Activated T-cell treated with anti-CD3 and anti-CD28 coated beads, Interleukin-2, amount 50 U/mL, for 72 hours (primary cell): ENCODE results near the gene RPS15A. TPM values are rescaled to one million over a fixed set of nuclear protein-coding genes. Genes with fewer than 3 reads are reported as not detected.
A peak's percentile ranks its signal among the peaks of the same experiment; 100 is the strongest.

ENCODE experiments used
- ATAC-seq, 2 donors: fragments of 150-1000 bp; cut with Tn5 transposase; replicated peaks in 1 of 2; 2 replicates each; pipeline ENCODE4 v1.10.0; 2021; ENCODE audit warnings: moderate library complexity in 2 of 2, mild to moderate bottlenecking in 1 of 2
- DNase-seq, 2 donors: peaks; one replicate each; pipeline ENCODE4 v3.0.0; 2021 to 2022; ENCODE audit warnings: mixed read lengths in 1 of 2
- H3K27ac Mint-ChIP-seq: one replicate; pipeline ENCODE4 v1.8.0; 2022; ENCODE audit warnings: mild to moderate bottlenecking, moderate library complexity, mixed read lengths
- H3K27me3 Mint-ChIP-seq: one replicate; pipeline ENCODE4 v1.8.0; 2022; ENCODE audit warnings: low read depth, mixed read lengths
- H3K36me3 Mint-ChIP-seq, 2 donors: one replicate each; pipeline ENCODE4 v1.8.0; 2022; ENCODE audit warnings: mixed read lengths in 2 of 2, mild to moderate bottlenecking in 1 of 2; ENCODE audit not compliant: insufficient read depth in 2 of 2
- H3K4me1 Mint-ChIP-seq: one replicate; pipeline ENCODE4 v1.8.0; 2022; ENCODE audit warnings: low read depth, mixed read lengths
- H3K4me3 Mint-ChIP-seq, 2 donors: one replicate each; pipeline ENCODE4 v1.8.0; 2022; ENCODE audit warnings: mild to moderate bottlenecking in 2 of 2, mixed read lengths in 2 of 2, moderate library complexity in 2 of 2
- H3K9me3 Mint-ChIP-seq, 2 donors: one replicate each; pipeline ENCODE4 v1.8.0; 2022; ENCODE audit warnings: mixed read lengths in 2 of 2
- total RNA-seq, 2 donors: library from RNA; stranded (reverse); gene quantifications; one replicate each; pipeline ENCODE4 v1.2.3, GENCODE V29; 2022

The RPS15A gene
- total RNA-seq, result 1,000 to 10,000 TPM; 2,952 to 3,046 TPM

- H3K27ac Mint-ChIP-seq, result peak within 1 kb of the TSS; percentile 99
- H3K4me3 Mint-ChIP-seq, result peak within 1 kb of the TSS; percentile 94 to 99
- H3K9me3 Mint-ChIP-seq, result peaks cover 0 to 1% of the 10 kb centered on the region in 2 donors
- peaks cover 66% of the 10 kb centered on the region for H3K4me1 Mint-ChIP-seq
- no peaks in the 10 kb centered on the region for H3K27me3 Mint-ChIP-seq
- DNase-seq (peak; percentile 93 to 97), ATAC-seq (peak; percentile 84 to 85)
- peaks cover 43 to 69% of the 10 kb centered on the region in 2 donors for H3K36me3 Mint-ChIP-seq
These were observed at the start of gene RPS15A for GRCh38 chr16:18789850-18790706. Gene RPS15A (minus strand): TSS chr16:18790334. CDS start chr16:18789113, 1,221 bp downstream.

GRCh38 chr16:18839555-18839954 lies 49.4 kb upstream of the RPS15A start:
- Mint-ChIP-seq H3K9me3 (no peaks in the 10 kb centered on the region), H3K4me3 (no peak overlapping the region), H3K4me1 (peaks cover 21% of the 10 kb centered on the region), H3K27ac (no peak overlapping the region), H3K27me3 (no peaks in the 10 kb centered on the region), H3K36me3 (peaks cover 28 to 52% of the 10 kb centered on the region in 2 donors)
- DNase-seq (no peak), ATAC-seq (no peak)

GRCh38 chr16:18836702-18837101 lies 46.6 kb upstream of the RPS15A start:
- peak overlapping the region; percentile 91 for H3K27ac Mint-ChIP-seq
- H3K4me3 Mint-ChIP-seq, result peak overlapping the region; percentile 29 to 36
- H3K9me3 Mint-ChIP-seq, result no peaks in the 10 kb centered on the region
- no peaks in the 10 kb centered on the region for H3K27me3 Mint-ChIP-seq
- no peak for DNase-seq
- peak; percentile 89 to 96 for ATAC-seq
- peaks cover 21% of the 10 kb centered on the region for H3K4me1 Mint-ChIP-seq
- H3K36me3 Mint-ChIP-seq, result peaks cover 30 to 53% of the 10 kb centered on the region in 2 donors

GRCh38 chr16:18834864-18835263 lies 44.7 kb upstream of the RPS15A start:
- no peak for ATAC-seq
- peaks cover 21% of the 10 kb centered on the region for H3K4me1 Mint-ChIP-seq
- no peak overlapping the region for H3K4me3 Mint-ChIP-seq
- H3K36me3 Mint-ChIP-seq, result peaks cover 28 to 64% of the 10 kb centered on the region in 2 donors
- no peaks in the 10 kb centered on the region for H3K9me3 Mint-ChIP-seq
- no peak for DNase-seq
- H3K27ac Mint-ChIP-seq, result no peak overlapping the region
- H3K27me3 Mint-ChIP-seq, result no peaks in the 10 kb centered on the region

GRCh38 chr16:18833707-18834505 lies 43.8 kb upstream of the RPS15A start:
- ATAC-seq, result no peak
- H3K4me1 Mint-ChIP-seq, result peaks cover 21% of the 10 kb centered on the region
- H3K27ac Mint-ChIP-seq, result peak overlapping the region; percentile 2
- no peaks in the 10 kb centered on the region for H3K27me3 Mint-ChIP-seq
- DNase-seq, result no peak
- H3K4me3 Mint-ChIP-seq, result no peak overlapping the region
- H3K9me3 Mint-ChIP-seq, result no peaks in the 10 kb centered on the region
- peaks cover 26 to 60% of the 10 kb centered on the region in 2 donors for H3K36me3 Mint-ChIP-seq

GRCh38 chr16:18832613-18833012 lies 42.5 kb upstream of the RPS15A start:
- peaks cover 23% of the 10 kb centered on the region for H3K4me1 Mint-ChIP-seq
- H3K4me3 Mint-ChIP-seq, result no peak overlapping the region
- peaks cover 26 to 64% of the 10 kb centered on the region in 2 donors for H3K36me3 Mint-ChIP-seq
- H3K27ac Mint-ChIP-seq, result no peak overlapping the region
- H3K9me3 Mint-ChIP-seq, result no peaks in the 10 kb centered on the region
- DNase-seq (no peak), ATAC-seq (no peak)
- no peaks in the 10 kb centered on the region for H3K27me3 Mint-ChIP-seq

- Mint-ChIP-seq H3K4me3 (no peak overlapping the region), H3K9me3 (no peaks in the 10 kb centered on the region), H3K27ac (no peak overlapping the region), H3K4me1 (peaks cover 17% of the 10 kb centered on the region), H3K27me3 (no peaks in the 10 kb centered on the region), H3K36me3 (peaks cover 25 to 61% of the 10 kb centered on the region in 2 donors)
- ATAC-seq, result no peak
- DNase-seq, result no peak
These were observed 41.9 kb upstream of the RPS15A start for GRCh38 chr16:18832006-18832405.

GRCh38 chr16:18829251-18829650 lies 39.1 kb upstream of the RPS15A start:
- no peak for ATAC-seq
- H3K36me3 Mint-ChIP-seq, result peaks cover 14 to 43% of the 10 kb centered on the region in 2 donors

GRCh38 chr16:18827890-18828289 lies 37.8 kb upstream of the RPS15A start:
- Mint-ChIP-seq H3K27ac (peak overlapping the region; percentile 85), H3K36me3 (peaks cover 11 to 35% of the 10 kb centered on the region in 2 donors), H3K27me3 (no peaks in the 10 kb centered on the region), H3K9me3 (no peaks in the 10 kb centered on the region), H3K4me3 (no peak overlapping the region), H3K4me1 (peaks cover 9% of the 10 kb centered on the region)
- peak in 1 of 2 donors; percentile 9 for DNase-seq
- no peak for ATAC-seq

More at GRCh38 chr16:18829251-18829650, 39.1 kb upstream of the RPS15A start:
- H3K9me3 Mint-ChIP-seq, result no peaks in the 10 kb centered on the region
- no peak overlapping the region for H3K4me3 Mint-ChIP-seq
- no peak overlapping the region for H3K27ac Mint-ChIP-seq
- H3K4me1 Mint-ChIP-seq, result peaks cover 9% of the 10 kb centered on the region
- no peak for DNase-seq
- H3K27me3 Mint-ChIP-seq, result no peaks in the 10 kb centered on the region

GRCh38 chr16:18816286-18816685 lies 26.2 kb upstream of the RPS15A start:
- ATAC-seq (no peak), DNase-seq (no peak)
- Mint-ChIP-seq H3K27ac (no peak overlapping the region), H3K9me3 (no peaks in the 10 kb centered on the region), H3K27me3 (no peaks in the 10 kb centered on the region), H3K4me3 (no peak overlapping the region), H3K36me3 (peaks cover 12 to 27% of the 10 kb centered on the region in 2 donors), H3K4me1 (peaks cover 14% of the 10 kb centered on the region)

- Mint-ChIP-seq H3K4me1 (no peaks in the 10 kb centered on the region), H3K36me3 (peaks cover 18 to 40% of the 10 kb centered on the region in 2 donors), H3K27me3 (no peaks in the 10 kb centered on the region), H3K9me3 (no peaks in the 10 kb centered on the region), H3K27ac (peak overlapping the region; percentile 56), H3K4me3 (no peak overlapping the region)
- ATAC-seq (no peak), DNase-seq (no peak)
These were observed 21.8 kb upstream of the RPS15A start for GRCh38 chr16:18811925-18812324.

- Mint-ChIP-seq H3K36me3 (peaks cover 16 to 32% of the 10 kb centered on the region in 2 donors), H3K27me3 (no peaks in the 10 kb centered on the region), H3K27ac (peak overlapping the region; percentile 3), H3K9me3 (no peaks in the 10 kb centered on the region), H3K4me3 (no peak overlapping the region), H3K4me1 (peaks cover 22% of the 10 kb centered on the region)
- DNase-seq (no peak), ATAC-seq (no peak)
These were observed 19.0 kb upstream of the RPS15A start for GRCh38 chr16:18809165-18809564.

GRCh38 chr16:18805257-18805773 lies 15.2 kb upstream of the RPS15A start:
- peak overlapping the region in 1 of 2 donors; percentile 91 for H3K4me3 Mint-ChIP-seq
- H3K36me3 Mint-ChIP-seq, result peaks cover 15 to 29% of the 10 kb centered on the region in 2 donors
- H3K27ac Mint-ChIP-seq, result peak overlapping the region; percentile 97
- no peak for ATAC-seq
- H3K9me3 Mint-ChIP-seq, result no peaks in the 10 kb centered on the region
- H3K4me1 Mint-ChIP-seq, result peaks cover 51% of the 10 kb centered on the region
- no peaks in the 10 kb centered on the region for H3K27me3 Mint-ChIP-seq
- DNase-seq, result no peak
